ENCODE data around the gene WDR7. TPM values are rescaled to one million over a fixed set of nuclear protein-coding genes. Genes with fewer than 3 reads are reported as not detected.

The WDR7 gene
- total and polyA plus RNA-seq, 2 of the 4 experiments (the other 2 are of a cell fraction) = 3.7 to 23.3 TPM

DNA sequence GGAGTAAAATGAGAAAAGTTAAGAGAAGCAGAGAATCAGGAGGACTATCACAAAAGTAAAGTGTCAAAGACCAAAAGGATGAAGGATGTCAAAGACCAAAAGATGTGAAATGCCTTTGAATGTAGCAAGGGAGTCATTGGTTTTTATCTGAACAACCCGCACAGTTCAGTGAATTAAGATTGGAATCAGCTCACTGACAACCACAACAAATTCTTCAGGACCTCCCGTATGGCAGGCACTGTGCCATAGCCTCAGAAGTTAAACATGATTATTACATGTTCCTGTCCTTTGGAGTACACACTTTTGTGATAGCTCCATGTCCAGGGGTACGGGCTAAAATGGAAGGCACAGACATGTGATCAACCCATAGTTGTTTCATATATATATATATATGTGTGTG lies 7.8 kb upstream of the WDR7 start:
- H3K79me1 ChIP-seq (ENCODE audit: low read depth in 1 of 2, low read length in 2 of 2) = no peaks in the 10 kb centered on the region; a peak in 1 of 4 replicates
- no peak overlapping the region for H2AFZ ChIP-seq (replicated peaks; ENCODE audit: low read length, poor library complexity)
- no peaks in the 10 kb centered on the region for H3K36me3 ChIP-seq (ENCODE audit: control insufficient read depth, insufficient read depth, low read length)
- DNase-seq (no peak), ATAC-seq (ENCODE audit: low read depth) (no peak)
- H3K9ac ChIP-seq (ENCODE audit: low read depth, low read length) = no peak overlapping the region
- H3K18ac ChIP-seq (ENCODE audit: low read depth, low read length) = no peak overlapping the region
- no peak overlapping the region for H2BK15ac ChIP-seq (ENCODE audit: low read depth, low read length)
- no peak overlapping the region for H4K5ac ChIP-seq (ENCODE audit: low read depth, low read length)
- H4K20me1 ChIP-seq (ENCODE audit: insufficient read depth, low read length) = no peaks in the 10 kb centered on the region
- H4K8ac ChIP-seq (ENCODE audit: low read depth in 2 of 2, low read length in 2 of 2) = no peak overlapping the region
- H2BK5ac ChIP-seq (ENCODE audit: low read depth, low read length, poor library complexity, severe bottlenecking) = no peak overlapping the region
- H4K91ac ChIP-seq (ENCODE audit: insufficient read depth, low read depth, low read length) = no peak overlapping the region
- H3K4me3 ChIP-seq (ENCODE audit: insufficient read depth, low read depth, low read length) = no peak overlapping the region
- no peak overlapping the region for H3K27ac ChIP-seq (ENCODE audit: insufficient read depth, low read length)
- TF ChIP-seq RAD21 (IDR thresholded peaks at IDR 0.05; ENCODE audit: low read length) (no peak), SMC3 (IDR thresholded peaks at IDR 0.05; ENCODE audit: low read depth, low read length) (no peak), CHD1 (IDR thresholded peaks at IDR 0.05; ENCODE audit: low read depth, low read length) (no peak), POLR2A (IDR thresholded peaks at IDR 0.05; ENCODE audit: low read depth, low read length) (no peak), ELK1 (IDR thresholded peaks at IDR 0.05; ENCODE audit: borderline replicate concordance, low read depth, low read length) (no peak), NFE2L2 (IDR thresholded peaks at IDR 0.05; ENCODE audit: low read depth, low read length) (no peak), RCOR1 (IDR thresholded peaks at IDR 0.05; ENCODE audit: insufficient replicate concordance, low read length) (no peak), MXI1 (IDR thresholded peaks at IDR 0.05; ENCODE audit: borderline replicate concordance, low read depth, low read length) (no peak), CEBPB (IDR thresholded peaks at IDR 0.05; ENCODE audit: low read depth, low read length) (no peak), BHLHE40 (IDR thresholded peaks at IDR 0.05; ENCODE audit: low read depth, low read length) (no peak), FOS (IDR thresholded peaks at IDR 0.05; ENCODE audit: low read depth, low read length) (no peak), USF2 (IDR thresholded peaks at IDR 0.05; ENCODE audit: low read depth, low read length) (no peak), MAZ (IDR thresholded peaks at IDR 0.05; ENCODE audit: borderline replicate concordance, low read depth, low read length) (no peak), MAFK (IDR thresholded peaks at IDR 0.05; ENCODE audit: low read depth, low read length) (no peak), RFX5 (IDR thresholded peaks at IDR 0.05; ENCODE audit: low read depth, low read length) (no peak)
- TF ChIP-seq, protein P1, sequence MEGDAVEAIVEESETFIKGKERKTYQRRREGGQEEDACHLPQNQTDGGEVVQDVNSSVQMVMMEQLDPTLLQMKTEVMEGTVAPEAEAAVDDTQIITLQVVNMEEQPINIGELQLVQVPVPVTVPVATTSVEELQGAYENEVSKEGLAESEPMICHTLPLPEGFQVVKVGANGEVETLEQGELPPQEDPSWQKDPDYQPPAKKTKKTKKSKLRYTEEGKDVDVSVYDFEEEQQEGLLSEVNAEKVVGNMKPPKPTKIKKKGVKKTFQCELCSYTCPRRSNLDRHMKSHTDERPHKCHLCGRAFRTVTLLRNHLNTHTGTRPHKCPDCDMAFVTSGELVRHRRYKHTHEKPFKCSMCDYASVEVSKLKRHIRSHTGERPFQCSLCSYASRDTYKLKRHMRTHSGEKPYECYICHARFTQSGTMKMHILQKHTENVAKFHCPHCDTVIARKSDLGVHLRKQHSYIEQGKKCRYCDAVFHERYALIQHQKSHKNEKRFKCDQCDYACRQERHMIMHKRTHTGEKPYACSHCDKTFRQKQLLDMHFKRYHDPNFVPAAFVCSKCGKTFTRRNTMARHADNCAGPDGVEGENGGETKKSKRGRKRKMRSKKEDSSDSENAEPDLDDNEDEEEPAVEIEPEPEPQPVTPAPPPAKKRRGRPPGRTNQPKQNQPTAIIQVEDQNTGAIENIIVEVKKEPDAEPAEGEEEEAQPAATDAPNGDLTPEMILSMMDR (conservative IDR thresholded peaks at IDR 0.05; ENCODE audit: low read depth, low read length) = no peak
- ChIA-PET POLR2A (ENCODE audit: unreplicated experiment) (no interaction called here), CTCF (no interaction called here)
- no peaks in the 10 kb centered on the region for H3K27me3 ChIP-seq (ENCODE audit: control insufficient read depth, insufficient read depth, low read length)
- no peak overlapping the region for H2AK9ac ChIP-seq (replicated peaks; ENCODE audit: low read depth, low read length, poor library complexity)
- no peak overlapping the region for H3K4me2 ChIP-seq (ENCODE audit: low read depth, low read length)
- no peaks in the 10 kb centered on the region for H3K9me3 ChIP-seq (ENCODE audit: control insufficient read depth, insufficient read depth, low read length)
- H3K4me1 ChIP-seq (ENCODE audit: control insufficient read depth, insufficient read depth, low read length) = peaks cover 3% of the 10 kb centered on the region; the same call in 1 of the 2 replicates
- H2BK120ac ChIP-seq (ENCODE audit: low read depth, low read length) = no peak overlapping the region
- dilution Hi-C loops (cut with HindIII; ENCODE audit: low sequenced_read_pairs, unreplicated experiment) (no loop called here), in situ Hi-C loops (cut with MboI; ENCODE audit: low sequenced_read_pairs) (no loop called here), intact Hi-C loops (cut with micrococcal nuclease) (no loop called here)
- H3K4ac ChIP-seq (ENCODE audit: low read depth, low read length) = no peak overlapping the region
- H2BK20ac ChIP-seq (ENCODE audit: low read depth, low read length) = no peak overlapping the region
- H3K23ac ChIP-seq (ENCODE audit: low read depth, low read length) = no peak overlapping the region
- no peak overlapping the region for H2AK5ac ChIP-seq (ENCODE audit: low read depth, low read length)
- no peak overlapping the region for H3K56ac ChIP-seq (ENCODE audit: extremely low read depth, insufficient read depth, low read length)
- no peaks in the 10 kb centered on the region; the same call in 1 of the 2 replicates for H3K9me1 ChIP-seq (ENCODE audit: insufficient read depth, low read length)
- no CpG with 5 or more reads among the region's 3 CpGs for WGBS, 2 experiments (ENCODE audit: extremely low coverage in 2 of 2, insufficient read length in 1 of 2)
- no TSS peak for BruUV-seq (replicated peaks)
- H3K14ac ChIP-seq (replicated peaks; ENCODE audit: low read depth, low read length) = no peak overlapping the region
